CD14-positive monocyte (primary cell): Measurements from ENCODE around the gene MIPEP. TPM values are rescaled to one million over a fixed set of nuclear protein-coding genes. Genes with fewer than 3 reads are reported as not detected.

Experiments
- DNase-seq, 3 donors: peaks; one replicate each; pipeline ENCODE4 v3.0.0-alpha.2; 2011 to 2022
- H2AFZ ChIP-seq: 2 replicates; pipeline ENCODE4 v1.6.0; 2012; ENCODE audit warnings: mild to moderate bottlenecking, low read depth, low read length, inconsistent platforms; ENCODE audit not compliant: insufficient read depth, poor library complexity, severe bottlenecking
- H3K27ac ChIP-seq, 2 donors: 1 replicate in 1 of 2; 2 replicates in 1 of 2; pipeline ENCODE4 v1.5.1; 2012 to 2013; ENCODE audit warnings: low read length in 2 of 2, control low read depth in 1 of 2, inconsistent platforms in 1 of 2, low read depth in 1 of 2, mild to moderate bottlenecking in 1 of 2
- H3K27me3 ChIP-seq, 2 donors: one replicate each; pipeline versions ENCODE4 v1.6.0 to v1.6.1; 2011 to 2013; ENCODE audit warnings: low read length in 2 of 2; ENCODE audit not compliant: control insufficient read depth in 2 of 2, insufficient read depth in 2 of 2
- H3K36me3 ChIP-seq, 2 donors: replicated peaks in 1 of 2; 1 replicate in 1 of 2; 2 replicates in 1 of 2; pipeline versions ENCODE4 v1.5.1 to v1.6.1; 2012 to 2013; ENCODE audit warnings: low read length in 2 of 2, control low read depth in 1 of 2, inconsistent platforms in 1 of 2, mild to moderate bottlenecking in 1 of 2; ENCODE audit not compliant: insufficient read depth in 2 of 2, control insufficient read depth in 1 of 2
- H3K4me1 ChIP-seq, 2 donors: 1 replicate in 1 of 2; 2 replicates in 1 of 2; pipeline versions ENCODE4 v1.5.1 to v1.6.1; 2012 to 2013; ENCODE audit warnings: low read length in 2 of 2, control low read depth in 1 of 2, inconsistent platforms in 1 of 2, mild to moderate bottlenecking in 1 of 2, moderate library complexity in 1 of 2; ENCODE audit not compliant: insufficient read depth in 2 of 2, control insufficient read depth in 1 of 2
- H3K4me2 ChIP-seq: replicated peaks from 2 replicates; pipeline ENCODE3; 2012; ENCODE audit warnings: low read length, moderate library complexity, mild to moderate bottlenecking; ENCODE audit not compliant: poor library complexity, severe bottlenecking; ENCODE audit errors: extremely low read depth
- H3K4me3 ChIP-seq, 3 experiments: fragments of 200-600 bp in 1 of 3; sonication (generic) in 1 of 3; replicated peaks in 1 of 3; 1 replicate in 2 of 3; 2 replicates in 1 of 3; pipeline ENCODE4 v1.5.1; 2011 to 2013; ENCODE audit warnings: low read length in 3 of 3, mild to moderate bottlenecking in 3 of 3, control low read depth in 2 of 3, low read depth in 2 of 3, inconsistent platforms in 1 of 3, moderate library complexity in 1 of 3
- H3K79me2 ChIP-seq: 2 replicates; pipeline ENCODE4 v1.6.0; 2012; ENCODE audit warnings: mild to moderate bottlenecking, control low read depth, inconsistent platforms, low read length, moderate library complexity; ENCODE audit not compliant: insufficient read depth
- H3K9ac ChIP-seq: 2 replicates; pipeline ENCODE4 v1.6.0; 2017; ENCODE audit warnings: low read length, mild to moderate bottlenecking; ENCODE audit not compliant: insufficient read depth, poor library complexity, severe bottlenecking
- H3K9me3 ChIP-seq, 2 donors: replicated peaks in 1 of 2; 1 replicate in 1 of 2; 2 replicates in 1 of 2; pipeline versions ENCODE4 v1.5.1 to v1.6.1; 2012 to 2013; ENCODE audit warnings: low read length in 2 of 2, control low read depth in 1 of 2; ENCODE audit not compliant: control insufficient read depth in 1 of 2, insufficient read depth in 1 of 2
- H4K20me1 ChIP-seq: 2 replicates; pipeline ENCODE4 v1.6.0; 2012; ENCODE audit warnings: mild to moderate bottlenecking, low read length, control low read depth, moderate library complexity; ENCODE audit not compliant: insufficient read depth
- H3K27ac Mint-ChIP-seq, 7 donors: one replicate each; pipeline ENCODE4 v1.8.0; 2020; ENCODE audit warnings: mild to moderate bottlenecking in 7 of 7, mixed read lengths in 7 of 7, moderate library complexity in 6 of 7, inconsistent platforms in 2 of 7
- H3K27me3 Mint-ChIP-seq, 3 donors: one replicate each; pipeline ENCODE4 v1.8.0; 2021 to 2022; ENCODE audit warnings: low read depth in 3 of 3, mild to moderate bottlenecking in 3 of 3, mixed read lengths in 3 of 3, moderate library complexity in 3 of 3, inconsistent platforms in 1 of 3
- H3K36me3 Mint-ChIP-seq, 2 donors: one replicate each; pipeline ENCODE4 v1.8.0; 2020; ENCODE audit warnings: mixed read lengths in 2 of 2, inconsistent platforms in 1 of 2, mild to moderate bottlenecking in 1 of 2
- H3K4me1 Mint-ChIP-seq: one replicate; pipeline ENCODE4 v1.8.0; 2020; ENCODE audit warnings: mild to moderate bottlenecking, mixed read lengths
- H3K4me3 Mint-ChIP-seq, 2 donors: one replicate each; pipeline ENCODE4 v1.8.0; 2020; ENCODE audit warnings: mild to moderate bottlenecking in 2 of 2, mixed read lengths in 2 of 2, moderate library complexity in 1 of 2
- H3K9me3 Mint-ChIP-seq, 7 donors: one replicate each; pipeline ENCODE4 v1.8.0; 2020 to 2022; ENCODE audit warnings: mixed read lengths in 7 of 7, mild to moderate bottlenecking in 6 of 7, moderate library complexity in 6 of 7, inconsistent platforms in 2 of 7
- WGBS: methylation state at CpG from one replicate; pipeline ENCODE4 v1.1.5; 2013; ENCODE audit warnings: missing lambda C conversion rate; ENCODE audit not compliant: insufficient coverage; 5-methylcytosine and 5-hydroxymethylcytosine counted together
- intact Hi-C, 2 donors: fragments of 100-400 bp; cut with micrococcal nuclease; formaldehyde crosslinking; loops; one replicate each; pipeline versions ENCODE4 v1.15.0 to v1.15.1; 2023
- polyA plus RNA-seq, 3 donors: library from polyadenylated mRNA; depleted of rRNA in 1 of 3; unstranded in 2 of 3; stranded (reverse) in 1 of 3; fragments of 300-500 nt in 2 of 3; fragments of >200 nt in 1 of 3; fragmentation: Illumina TruSeq in 2 of 3; gene quantifications; 1 replicate in 2 of 3; 2 replicates in 1 of 3; pipeline ENCODE4 v1.2.3, GENCODE V29; 2012 to 2021
- TF ChIP-seq, protein P1 (sequence below): fragments of 200-600 bp; IDR thresholded peaks from one replicate; pipeline ENCODE4 v1.8.0; 2022; ENCODE audit warnings: antibody characterized with exemption, mild to moderate bottlenecking

MIPEP gene
- polyA plus RNA-seq, 3 donors = 1.2 to 9.9 (median 7.7) TPM

DNA sequence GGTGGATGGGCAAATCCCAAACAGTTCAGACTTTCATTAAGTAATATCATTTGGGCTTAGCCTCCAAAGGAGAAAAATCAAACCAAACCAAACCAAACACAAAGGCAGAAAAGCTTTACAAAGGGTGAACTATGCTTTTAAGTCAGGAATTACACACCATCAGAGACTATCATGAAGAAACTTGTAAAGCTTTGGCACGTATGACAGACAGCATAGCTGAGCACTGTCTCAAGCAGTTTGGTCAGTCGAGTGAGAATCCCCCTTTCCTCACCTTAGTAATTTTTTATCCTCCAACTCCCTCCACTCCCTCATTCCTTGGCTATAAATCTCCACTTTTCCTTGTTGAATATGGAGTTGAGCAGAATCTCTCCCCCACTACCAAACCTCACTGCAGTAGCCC lies 72.1 kb downstream of the MIPEP start:
- Histone ChIP-seq H3K4me2 (no peak overlapping the region), H2AFZ (no peak overlapping the region), H4K20me1 (no peaks in the 10 kb centered on the region), H3K4me3 (no peak overlapping the region), H3K27me3 (no peaks in the 10 kb centered on the region), H3K27ac (no peak overlapping the region), H3K79me2 (no peaks in the 10 kb centered on the region), H3K36me3 (no peaks in the 10 kb centered on the region), H3K9ac (no peak overlapping the region), H3K9me3 (no peaks in the 10 kb centered on the region), H3K4me1 (no peaks in the 10 kb centered on the region)
- Mint-ChIP-seq H3K9me3 (no peaks in the 10 kb centered on the region), H3K4me3 (no peak overlapping the region), H3K4me1 (peaks cover 3% of the 10 kb centered on the region), H3K27me3 (peaks cover 0 to 1% (median 0%) of the 10 kb centered on the region in 3 donors), H3K36me3 (peaks cover 0 to 2% of the 10 kb centered on the region in 2 donors), H3K27ac (peak overlapping the region in 1 of 7 donors; percentile 53)
- TF ChIP-seq, protein P1, sequence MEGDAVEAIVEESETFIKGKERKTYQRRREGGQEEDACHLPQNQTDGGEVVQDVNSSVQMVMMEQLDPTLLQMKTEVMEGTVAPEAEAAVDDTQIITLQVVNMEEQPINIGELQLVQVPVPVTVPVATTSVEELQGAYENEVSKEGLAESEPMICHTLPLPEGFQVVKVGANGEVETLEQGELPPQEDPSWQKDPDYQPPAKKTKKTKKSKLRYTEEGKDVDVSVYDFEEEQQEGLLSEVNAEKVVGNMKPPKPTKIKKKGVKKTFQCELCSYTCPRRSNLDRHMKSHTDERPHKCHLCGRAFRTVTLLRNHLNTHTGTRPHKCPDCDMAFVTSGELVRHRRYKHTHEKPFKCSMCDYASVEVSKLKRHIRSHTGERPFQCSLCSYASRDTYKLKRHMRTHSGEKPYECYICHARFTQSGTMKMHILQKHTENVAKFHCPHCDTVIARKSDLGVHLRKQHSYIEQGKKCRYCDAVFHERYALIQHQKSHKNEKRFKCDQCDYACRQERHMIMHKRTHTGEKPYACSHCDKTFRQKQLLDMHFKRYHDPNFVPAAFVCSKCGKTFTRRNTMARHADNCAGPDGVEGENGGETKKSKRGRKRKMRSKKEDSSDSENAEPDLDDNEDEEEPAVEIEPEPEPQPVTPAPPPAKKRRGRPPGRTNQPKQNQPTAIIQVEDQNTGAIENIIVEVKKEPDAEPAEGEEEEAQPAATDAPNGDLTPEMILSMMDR = no peak
- intact Hi-C loops = no loop called here
- WGBS = no CpG with 5 or more reads among the region's 2 CpGs
- DNase-seq = no peak

DNA sequence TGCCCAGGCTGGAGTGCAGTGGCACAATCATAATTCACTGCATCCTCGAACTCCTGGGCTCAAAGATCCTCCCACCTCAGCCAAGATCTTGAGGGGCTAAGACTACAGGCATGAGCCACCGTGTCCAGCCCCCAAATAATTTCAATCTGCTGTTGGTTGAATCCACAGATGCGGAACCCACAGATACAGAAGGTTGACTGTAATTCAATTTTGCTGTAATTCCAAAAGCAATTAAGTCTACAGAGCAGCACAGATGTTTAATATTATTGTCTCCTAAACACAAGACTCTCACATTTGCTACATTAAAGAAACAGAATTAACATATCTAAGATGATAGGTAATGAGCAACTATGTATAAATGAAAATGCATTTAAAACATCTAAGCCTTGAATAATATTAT lies 75.6 kb downstream of the MIPEP start:
- H3K9me3 Mint-ChIP-seq = no peaks in the 10 kb centered on the region
- Histone ChIP-seq H3K27ac (no peak overlapping the region), H4K20me1 (no peaks in the 10 kb centered on the region), H3K27me3 (no peaks in the 10 kb centered on the region), H3K79me2 (no peaks in the 10 kb centered on the region), H2AFZ (no peak overlapping the region), H3K4me2 (no peak overlapping the region), H3K4me3 (no peak overlapping the region), H3K9ac (no peak overlapping the region), H3K9me3 (no peaks in the 10 kb centered on the region), H3K36me3 (no peaks in the 10 kb centered on the region), H3K4me1 (no peaks in the 10 kb centered on the region)
- no peak for DNase-seq
- WGBS = 100% methylated on average over 1 of the region's 3 CpGs
- H3K27ac Mint-ChIP-seq = no peak overlapping the region
- H3K4me1 Mint-ChIP-seq = peaks cover 3% of the 10 kb centered on the region
- TF ChIP-seq, protein P1 = no peak
- H3K4me3 Mint-ChIP-seq = no peak overlapping the region
- H3K36me3 Mint-ChIP-seq = peaks cover 0 to 2% of the 10 kb centered on the region in 2 donors
- H3K27me3 Mint-ChIP-seq = peaks cover 0 to 1% (median 0%) of the 10 kb centered on the region in 3 donors
- intact Hi-C loops = no loop called here
